ENCODE data around the gene PTDSS2.

DNA sequence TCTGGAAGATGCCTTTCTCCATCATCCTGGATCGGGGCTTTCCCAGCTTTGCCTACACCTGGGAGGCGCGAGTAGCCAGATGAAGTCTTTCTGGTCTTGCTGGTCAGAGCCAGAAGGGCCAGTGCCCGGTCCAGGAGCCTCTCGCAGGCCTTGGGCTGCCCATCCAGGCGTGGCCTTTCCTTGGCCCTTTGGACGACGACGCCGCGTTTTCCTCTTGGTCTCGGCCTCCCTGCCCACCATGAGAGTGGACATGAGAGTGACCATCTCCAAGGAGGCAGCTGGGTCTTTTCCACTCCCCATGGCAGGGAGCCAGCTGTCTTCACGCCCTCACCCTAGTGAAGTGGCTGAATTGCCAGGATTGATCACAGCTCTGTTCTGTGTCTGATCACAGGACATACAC is 3.5 kb downstream of the PTDSS2 start:
- TF ChIP-seq, protein P1, sequence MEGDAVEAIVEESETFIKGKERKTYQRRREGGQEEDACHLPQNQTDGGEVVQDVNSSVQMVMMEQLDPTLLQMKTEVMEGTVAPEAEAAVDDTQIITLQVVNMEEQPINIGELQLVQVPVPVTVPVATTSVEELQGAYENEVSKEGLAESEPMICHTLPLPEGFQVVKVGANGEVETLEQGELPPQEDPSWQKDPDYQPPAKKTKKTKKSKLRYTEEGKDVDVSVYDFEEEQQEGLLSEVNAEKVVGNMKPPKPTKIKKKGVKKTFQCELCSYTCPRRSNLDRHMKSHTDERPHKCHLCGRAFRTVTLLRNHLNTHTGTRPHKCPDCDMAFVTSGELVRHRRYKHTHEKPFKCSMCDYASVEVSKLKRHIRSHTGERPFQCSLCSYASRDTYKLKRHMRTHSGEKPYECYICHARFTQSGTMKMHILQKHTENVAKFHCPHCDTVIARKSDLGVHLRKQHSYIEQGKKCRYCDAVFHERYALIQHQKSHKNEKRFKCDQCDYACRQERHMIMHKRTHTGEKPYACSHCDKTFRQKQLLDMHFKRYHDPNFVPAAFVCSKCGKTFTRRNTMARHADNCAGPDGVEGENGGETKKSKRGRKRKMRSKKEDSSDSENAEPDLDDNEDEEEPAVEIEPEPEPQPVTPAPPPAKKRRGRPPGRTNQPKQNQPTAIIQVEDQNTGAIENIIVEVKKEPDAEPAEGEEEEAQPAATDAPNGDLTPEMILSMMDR (conservative IDR thresholded peaks at IDR 0.05; ENCODE audit: low read length): no peak
- TF ChIP-seq EZH2phosphoT487 (IDR thresholded peaks at IDR 0.05; ENCODE audit: borderline replicate concordance): no peak
